Neural crest cell (in vitro differentiated cells): ENCODE measurements around the gene FBXL2. TPM values are rescaled to one million over a fixed set of nuclear protein-coding genes. Genes with fewer than 3 reads are reported as not detected.

Experiments used
- DNase-seq: peaks from one replicate; pipeline ENCODE4 v3.0.0; 2021; ENCODE audit warnings: low read depth, mixed read lengths, low spot score
- H3K27ac Mint-ChIP-seq: one replicate; pipeline ENCODE4 v1.8.0; 2021; ENCODE audit warnings: mild to moderate bottlenecking, mixed read lengths; ENCODE audit not compliant: unreplicated experiment
- H3K27me3 Mint-ChIP-seq: 2 replicates; pipeline ENCODE4 v1.8.0; 2021; ENCODE audit warnings: low read depth, mild to moderate bottlenecking, mixed read lengths
- H3K36me3 Mint-ChIP-seq: 2 replicates; pipeline ENCODE4 v1.8.0; 2021; ENCODE audit warnings: low read depth, mild to moderate bottlenecking, mixed read lengths
- H3K4me1 Mint-ChIP-seq: 2 replicates; pipeline ENCODE4 v1.8.0; 2021; ENCODE audit warnings: mixed read lengths
- H3K4me3 Mint-ChIP-seq: one replicate; pipeline ENCODE4 v1.8.0; 2021; ENCODE audit warnings: mild to moderate bottlenecking, mixed read lengths
- H3K9me3 Mint-ChIP-seq: 2 replicates; pipeline ENCODE4 v1.8.0; 2021; ENCODE audit warnings: mixed read lengths
- CTCF ChIP-seq: fragments of 200-600 bp; sonication (generic); conservative IDR thresholded peaks from 2 replicates; pipeline ENCODE4 v1.5.0; 2021; ENCODE audit warnings: antibody characterized with exemption, mild to moderate bottlenecking
- long read RNA-seq: library from polyadenylated mRNA; unstranded; transcript quantifications from one replicate; pipeline ENCODE4 v2.0.0, GENCODE V29; 2020
- total RNA-seq: library from RNA; stranded (reverse); gene quantifications from 2 replicates; pipeline ENCODE4 v1.2.1, GENCODE V29; 2021

Gene FBXL2
- total RNA-seq, result 8.8 and 11.4 TPM in 2 replicates
- long read RNA-seq, transcript FBXL2-216 (15 exons, 3,847 nt), result major isoform, 33 of 50 reads
- long read RNA-seq, partial matches to known transcripts, result 0 of 50 reads
- long read RNA-seq, other reads (novel, unspliced or antisense), result 16 of 50 reads

GRCh38 chr3:33277193-33277882, at the start of gene FBXL2:
FBXL2 (plus strand) TSS chr3:33277442; CDS start chr3:33277513, 71 bp downstream.
- Mint-ChIP-seq H3K9me3 (peaks cover 5% of the 10 kb centered on the region), H3K4me3 (peak within 1 kb of the TSS; percentile 89), H3K27ac (no peak within 1 kb of the TSS), H3K36me3 (no peaks in the 10 kb centered on the region), H3K4me1 (peaks cover 17% of the 10 kb centered on the region), H3K27me3 (peaks cover 3% of the 10 kb centered on the region)
- TF ChIP-seq CTCF, result no peak
- DNase-seq, result peak; percentile 80

- Mint-ChIP-seq H3K36me3 (no peaks in the 10 kb centered on the region), H3K4me3 (no peak overlapping the region), H3K4me1 (peaks cover 7% of the 10 kb centered on the region), H3K27me3 (peaks cover 8% of the 10 kb centered on the region), H3K9me3 (peaks cover 6% of the 10 kb centered on the region), H3K27ac (no peak overlapping the region)
- DNase-seq, result no peak
- TF ChIP-seq CTCF, result no peak
Measured at GRCh38 chr3:33229066-33229465, 48.2 kb upstream of the FBXL2 start.

- TF ChIP-seq CTCF, result no peak
- Mint-ChIP-seq H3K27me3 (peaks cover 8% of the 10 kb centered on the region), H3K36me3 (no peaks in the 10 kb centered on the region), H3K9me3 (peaks cover 6% of the 10 kb centered on the region), H3K4me1 (peaks cover 7% of the 10 kb centered on the region), H3K27ac (no peak overlapping the region), H3K4me3 (no peak overlapping the region)
- DNase-seq, result no peak
Measured at GRCh38 chr3:33229947-33230346, 47.3 kb upstream of the FBXL2 start.

- peaks cover 6% of the 10 kb centered on the region for H3K9me3 Mint-ChIP-seq
- no peak for TF ChIP-seq CTCF
- H3K27ac Mint-ChIP-seq, result no peak overlapping the region
- no peaks in the 10 kb centered on the region for H3K36me3 Mint-ChIP-seq
- no peak overlapping the region for H3K4me3 Mint-ChIP-seq
- peaks cover 7% of the 10 kb centered on the region for H3K4me1 Mint-ChIP-seq
- peaks cover 14% of the 10 kb centered on the region for H3K27me3 Mint-ChIP-seq
- no peak for DNase-seq
Measured at GRCh38 chr3:33231756-33232465, 45.3 kb upstream of the FBXL2 start.

- Mint-ChIP-seq H3K36me3 (no peaks in the 10 kb centered on the region), H3K9me3 (peaks cover 7% of the 10 kb centered on the region), H3K4me3 (no peak overlapping the region), H3K27ac (no peak overlapping the region), H3K4me1 (peaks cover 7% of the 10 kb centered on the region), H3K27me3 (peaks cover 10% of the 10 kb centered on the region)
- no peak for DNase-seq
- no peak for TF ChIP-seq CTCF
Measured at GRCh38 chr3:33233884-33234283, 43.4 kb upstream of the FBXL2 start.
